Naive thymus-derived CD4-positive, alpha-beta T cell (primary cell): Measurements from ENCODE around the gene RPUSD1. TPM values are rescaled to one million over a fixed set of nuclear protein-coding genes. Genes with fewer than 3 reads are reported as not detected.
"Not testable (repeated sequence)": the region's sequence is repeated elsewhere in the genome, so short reads cannot be mapped to it uniquely, and the experiment has no call there.

Source experiments
- ATAC-seq: fragments of 150-1000 bp; cut with Tn5 transposase; 2 replicates; pipeline ENCODE4 v1.10.0; 2021; ENCODE audit warnings: mild to moderate bottlenecking, moderate library complexity
- CTCF ChIA-PET: fragments of 350-600 bp; sonication (Branson Sonifier 250); formaldehyde crosslinking; loops from one replicate; lab custom pipeline; 2021; ENCODE audit warnings: antibody characterized with exemption; lab: Charles Lee
- POLR2A ChIA-PET: fragments of 350-600 bp; sonication (Branson Sonifier 250); formaldehyde crosslinking; loops from one replicate; lab custom pipeline; 2021; ENCODE audit warnings: antibody characterized with exemption, inconsistent platforms; lab: Charles Lee
- DNase-seq, 9 donors: peaks; one replicate each; pipeline versions ENCODE4 v3.0.0 to v3.0.0-alpha.2; 2020 to 2022; ENCODE audit warnings: mixed read lengths in 1 of 9
- H3K27ac ChIP-seq: one replicate; pipeline ENCODE4 v1.7.0; 2013; ENCODE audit warnings: mild to moderate bottlenecking, low read depth, low read length, moderate library complexity
- H3K27me3 ChIP-seq, 2 donors: one replicate each; pipeline ENCODE4 v1.7.0; 2013; ENCODE audit warnings: low read length in 2 of 2, mild to moderate bottlenecking in 2 of 2, moderate library complexity in 2 of 2; ENCODE audit not compliant: control insufficient read depth in 2 of 2, insufficient read depth in 2 of 2
- H3K36me3 ChIP-seq, 3 experiments: 1 replicate in 2 of 3; 2 replicates in 1 of 3; pipeline ENCODE4 v1.7.0; 2013; ENCODE audit warnings: low read length in 3 of 3, mild to moderate bottlenecking in 3 of 3, moderate library complexity in 1 of 3; ENCODE audit not compliant: insufficient read depth in 3 of 3, control insufficient read depth in 2 of 3
- H3K4me1 ChIP-seq, 2 donors: one replicate each; pipeline ENCODE4 v1.7.0; 2013; ENCODE audit warnings: low read length in 2 of 2, mild to moderate bottlenecking in 2 of 2, moderate library complexity in 1 of 2; ENCODE audit not compliant: control insufficient read depth in 2 of 2, insufficient read depth in 2 of 2
- H3K4me3 ChIP-seq: 2 replicates; pipeline ENCODE4 v1.7.0; 2013; ENCODE audit warnings: mild to moderate bottlenecking, low read length
- H3K9me3 ChIP-seq, 3 experiments: 1 replicate in 2 of 3; 2 replicates in 1 of 3; pipeline ENCODE4 v1.7.0; 2013; ENCODE audit warnings: low read length in 3 of 3; ENCODE audit not compliant: control insufficient read depth in 2 of 3
- H3K27ac Mint-ChIP-seq, 9 donors: one replicate each; pipeline ENCODE4 v1.8.0; 2020 to 2022; ENCODE audit warnings: mixed read lengths in 9 of 9, mild to moderate bottlenecking in 8 of 9, moderate library complexity in 5 of 9, inconsistent platforms in 2 of 9
- H3K27me3 Mint-ChIP-seq, 5 donors: one replicate each; pipeline ENCODE4 v1.8.0; 2021 to 2022; ENCODE audit warnings: mixed read lengths in 5 of 5, mild to moderate bottlenecking in 1 of 5
- H3K36me3 Mint-ChIP-seq, 5 donors: one replicate each; pipeline ENCODE4 v1.8.0; 2020 to 2022; ENCODE audit warnings: mixed read lengths in 5 of 5, mild to moderate bottlenecking in 3 of 5, inconsistent platforms in 1 of 5
- H3K4me1 Mint-ChIP-seq, 7 donors: one replicate each; pipeline ENCODE4 v1.8.0; 2020 to 2022; ENCODE audit warnings: mixed read lengths in 7 of 7, mild to moderate bottlenecking in 3 of 7, inconsistent platforms in 1 of 7
- H3K4me3 Mint-ChIP-seq, 10 donors: one replicate each; pipeline ENCODE4 v1.8.0; 2020 to 2022; ENCODE audit warnings: mild to moderate bottlenecking in 10 of 10, mixed read lengths in 10 of 10, moderate library complexity in 6 of 10, inconsistent platforms in 2 of 10
- H3K9me3 Mint-ChIP-seq, 11 donors: one replicate each; pipeline ENCODE4 v1.8.0; 2020 to 2022; ENCODE audit warnings: mixed read lengths in 11 of 11, mild to moderate bottlenecking in 4 of 11, inconsistent platforms in 1 of 11, moderate library complexity in 1 of 11
- intact Hi-C, 2 donors: fragments of 100-400 bp; cut with micrococcal nuclease; formaldehyde crosslinking; loops; one replicate each; pipeline ENCODE4 v1.15.1; 2023
- polyA plus RNA-seq, 2 donors: library from polyadenylated mRNA; unstranded; fragments of 300-500 nt; fragmentation: Illumina TruSeq; gene quantifications; one replicate each; pipeline ENCODE4 v1.2.3, GENCODE V29; 2021
- total RNA-seq, 6 experiments: library from RNA in 5 of 6; stranded (reverse) in 5 of 6; gene quantifications; 1 replicate in 5 of 6; 2 replicates in 1 of 6; pipeline ENCODE4 v1.2.3 and lab custom pipeline; 2021 to 2026

The RPUSD1 gene
- total and polyA plus RNA-seq, 7 experiments from 2014 or later, result 16.3 to 42.9 (median 30.3) TPM

GRCh38 chr16:776824-777223, 11.4 kb downstream of the RPUSD1 start:
- H3K4me1 ChIP-seq, result no peaks in the 10 kb centered on the region
- no peaks in the 10 kb centered on the region for H3K36me3 ChIP-seq
- CTCF ChIA-PET, result no interaction called here
- H3K27ac Mint-ChIP-seq, result no peak overlapping the region
- H3K9me3 ChIP-seq, result no peaks in the 10 kb centered on the region
- no peak for DNase-seq
- H3K36me3 Mint-ChIP-seq, result no peaks in the 10 kb centered on the region
- H3K9me3 Mint-ChIP-seq, result no peaks in the 10 kb centered on the region
- H3K27me3 Mint-ChIP-seq, result no peaks in the 10 kb centered on the region
- H3K4me3 Mint-ChIP-seq, result no peak overlapping the region
- intact Hi-C loops, result no loop called here
- H3K4me3 ChIP-seq, result no peak overlapping the region
- POLR2A ChIA-PET, result interaction anchor here (0.7 kb wide), 1 partner anchor 53 kb away, joined by 4 read pairs; no protein-coding TSS in a partner anchor
- ATAC-seq, result no peak
- no peak overlapping the region for H3K27ac ChIP-seq
- no peaks in the 10 kb centered on the region for H3K27me3 ChIP-seq
- H3K4me1 Mint-ChIP-seq, result peaks cover 0 to 2% (median 0%) of the 10 kb centered on the region in 7 donors

GRCh38 chr16:776298-776697, 11.9 kb downstream of the RPUSD1 start:
- H3K27me3 ChIP-seq, H3K27ac ChIP-seq, H3K4me1 Mint-ChIP-seq, H3K4me3 ChIP-seq, intact Hi-C loops, H3K36me3 ChIP-seq, ATAC-seq, DNase-seq, H3K36me3 Mint-ChIP-seq, CTCF ChIA-PET, H3K27ac Mint-ChIP-seq, H3K4me1 ChIP-seq, H3K27me3 Mint-ChIP-seq, H3K9me3 Mint-ChIP-seq, H3K4me3 Mint-ChIP-seq, H3K9me3 ChIP-seq: not testable (repeated sequence)
- POLR2A ChIA-PET, result interaction anchor here (0.9 kb wide), 1 partner anchor 7 kb away, joined by 3 read pairs; no protein-coding TSS in a partner anchor

- Mint-ChIP-seq H3K27ac (no peak overlapping the region), H3K36me3 (no peaks in the 10 kb centered on the region), H3K9me3 (no peaks in the 10 kb centered on the region), H3K4me3 (no peak overlapping the region), H3K27me3 (no peaks in the 10 kb centered on the region), H3K4me1 (peaks cover 0 to 2% (median 0%) of the 10 kb centered on the region in 7 donors)
- Histone ChIP-seq H3K27me3 (no peaks in the 10 kb centered on the region), H3K9me3 (no peaks in the 10 kb centered on the region), H3K4me1 (no peaks in the 10 kb centered on the region), H3K27ac (no peak overlapping the region), H3K4me3 (no peak overlapping the region), H3K36me3 (no peaks in the 10 kb centered on the region)
- CTCF ChIA-PET, result no interaction called here
- intact Hi-C loops, result no loop called here
- no peak for ATAC-seq
- POLR2A ChIA-PET, result interaction anchor here (0.9 kb wide), 1 partner anchor 8 kb away, joined by 3 read pairs; no protein-coding TSS in a partner anchor
- DNase-seq, result no peak
Observed at GRCh38 chr16:775236-775796, 12.9 kb downstream of the RPUSD1 start.

DNA sequence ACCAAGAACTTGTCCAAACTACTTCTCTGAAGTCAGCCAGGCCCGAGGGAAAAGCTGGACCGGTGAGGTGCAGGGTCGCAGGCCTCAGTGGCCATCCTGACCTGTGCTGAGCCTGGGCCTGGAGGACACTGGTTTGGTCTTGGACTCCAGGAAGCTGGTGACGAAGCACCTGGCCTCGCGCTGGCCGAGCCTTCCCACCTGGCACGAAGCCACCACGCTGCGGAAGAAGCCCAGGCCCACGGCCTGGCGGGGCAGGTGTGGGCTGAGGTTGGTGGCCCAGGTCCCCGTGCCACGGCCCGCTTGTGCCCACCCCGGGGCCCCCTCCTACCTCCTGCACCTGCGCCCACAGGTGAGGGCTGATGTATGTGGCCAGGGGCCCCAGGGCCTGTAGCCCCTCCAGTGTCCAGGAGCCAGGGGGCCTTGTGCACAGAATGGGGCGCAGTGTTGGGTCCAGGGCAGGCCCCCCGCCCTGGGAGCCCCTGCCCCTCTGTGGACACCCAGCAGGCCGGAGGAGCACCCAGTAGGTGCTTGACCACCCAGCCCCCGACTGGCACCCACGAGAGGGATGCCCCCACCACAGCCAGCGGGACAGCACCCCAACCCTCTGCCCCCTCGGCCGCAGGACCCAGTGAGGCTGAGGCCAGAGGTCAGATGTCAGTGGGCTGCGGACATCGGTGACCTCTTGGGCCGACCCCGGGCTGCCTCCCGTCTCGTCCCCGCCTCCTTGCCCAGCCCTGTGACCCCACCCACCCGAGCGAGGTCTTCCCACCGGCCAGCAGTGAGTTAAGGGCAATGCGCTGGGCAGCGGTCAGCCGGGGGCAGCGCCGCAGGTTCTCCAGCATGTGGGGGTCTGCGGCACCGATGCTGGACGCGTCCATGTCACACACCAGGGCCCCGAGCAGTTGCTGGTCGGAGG, 13.8 kb downstream of the RPUSD1 start:
- Histone ChIP-seq H3K4me3 (no peak overlapping the region), H3K27ac (no peak overlapping the region), H3K36me3 (no peaks in the 10 kb centered on the region), H3K4me1 (no peaks in the 10 kb centered on the region), H3K9me3 (no peaks in the 10 kb centered on the region), H3K27me3 (no peaks in the 10 kb centered on the region)
- Mint-ChIP-seq H3K27me3 (peaks cover 0 to 3% (median 0%) of the 10 kb centered on the region in 5 donors), H3K4me1 (peaks cover 0 to 2% (median 0%) of the 10 kb centered on the region in 7 donors), H3K9me3 (no peaks in the 10 kb centered on the region), H3K27ac (no peak overlapping the region), H3K4me3 (no peak overlapping the region), H3K36me3 (no peaks in the 10 kb centered on the region)
- DNase-seq (no peak), ATAC-seq (no peak)
- ChIA-PET POLR2A (no interaction called here), CTCF (no interaction called here)
- intact Hi-C loops, result no loop called here

DNA sequence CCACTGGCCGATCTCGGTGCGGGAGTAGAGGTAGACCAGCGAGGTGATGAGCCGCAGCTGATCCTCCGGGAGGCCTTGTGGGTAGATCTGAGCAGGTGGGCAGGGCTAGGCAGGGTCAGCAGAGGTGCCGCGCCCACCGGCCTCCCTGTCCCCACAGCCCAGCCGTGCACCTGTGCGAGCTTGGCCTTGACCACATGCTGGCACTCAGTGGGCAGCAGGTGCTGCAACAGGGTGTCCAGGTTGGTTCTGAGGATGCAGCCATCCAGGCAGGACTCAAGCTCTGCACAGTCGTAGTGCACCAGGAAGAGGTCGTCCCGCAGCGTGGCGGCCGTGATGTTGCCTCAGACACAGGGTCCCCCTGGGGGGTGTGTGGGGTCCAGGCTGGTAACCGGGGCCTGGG, 15.2 kb downstream of the RPUSD1 start:
- Histone ChIP-seq H3K9me3 (no peaks in the 10 kb centered on the region), H3K4me3 (no peak overlapping the region), H3K4me1 (no peaks in the 10 kb centered on the region), H3K36me3 (no peaks in the 10 kb centered on the region), H3K27me3 (no peaks in the 10 kb centered on the region), H3K27ac (no peak overlapping the region)
- DNase-seq (no peak), ATAC-seq (no peak)
- CTCF ChIA-PET, result no interaction called here
- Mint-ChIP-seq H3K4me3 (no peak overlapping the region), H3K9me3 (no peaks in the 10 kb centered on the region), H3K27ac (no peak overlapping the region), H3K4me1 (peaks cover 0 to 2% (median 0%) of the 10 kb centered on the region in 7 donors), H3K27me3 (peaks cover 0 to 3% (median 0%) of the 10 kb centered on the region in 5 donors), H3K36me3 (no peaks in the 10 kb centered on the region)
- POLR2A ChIA-PET, result no interaction called here
- intact Hi-C loops, result no loop called here

- no peak for ATAC-seq
- intact Hi-C loops, result no loop called here
- H3K27ac Mint-ChIP-seq, result no peak overlapping the region
- peak in 1 of 9 donors; percentile 5 for DNase-seq
- H3K4me1 Mint-ChIP-seq, result no peaks in the 10 kb centered on the region
- H3K4me3 ChIP-seq, result no peak overlapping the region
- no peaks in the 10 kb centered on the region for H3K27me3 ChIP-seq
- ChIA-PET CTCF (no interaction called here), POLR2A (no interaction called here)
- peaks cover 0 to 3% (median 0%) of the 10 kb centered on the region in 5 donors for H3K27me3 Mint-ChIP-seq
- H3K9me3 ChIP-seq, result no peaks in the 10 kb centered on the region
- no peak overlapping the region for H3K27ac ChIP-seq
- H3K4me1 ChIP-seq, result no peaks in the 10 kb centered on the region
- H3K36me3 Mint-ChIP-seq, result no peaks in the 10 kb centered on the region
- H3K36me3 ChIP-seq, result no peaks in the 10 kb centered on the region
- H3K9me3 Mint-ChIP-seq, result no peaks in the 10 kb centered on the region
- no peak overlapping the region for H3K4me3 Mint-ChIP-seq
Observed at GRCh38 chr16:770411-770810, 17.8 kb downstream of the RPUSD1 start.
